ENCODE measurements around the gene PTRHD1. TPM values are rescaled to one million over a fixed set of nuclear protein-coding genes. Genes with fewer than 3 reads are reported as not detected.

Gene PTRHD1
- total and polyA plus RNA-seq, 10 of the 15 experiments (the other 5 are each of a cell fraction or from before 2014, with no cell fraction given) = 15.9 to 64.2 (median 45.0) TPM

DNA sequence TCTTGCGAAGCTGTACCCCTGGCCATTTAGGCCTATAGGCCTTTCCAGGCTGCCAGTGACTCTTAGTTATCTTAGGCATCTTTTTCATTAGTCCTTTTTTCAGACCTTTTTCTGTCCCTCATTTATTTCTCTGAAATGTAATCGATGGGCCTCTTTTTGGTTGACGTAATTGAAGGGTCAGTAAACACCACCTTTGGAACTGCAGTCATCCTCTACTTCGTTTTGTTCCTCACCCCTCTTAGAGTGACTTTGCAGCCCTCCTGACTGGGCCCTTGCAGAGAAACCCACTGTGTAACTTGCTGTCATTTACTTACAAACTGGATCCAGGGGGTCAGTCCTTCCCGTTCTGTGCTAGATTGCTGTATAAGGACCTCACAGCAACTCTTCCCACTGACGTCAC lies 23.2 kb upstream of the PTRHD1 start (continued):
- TF ChIP-seq, protein P1, sequence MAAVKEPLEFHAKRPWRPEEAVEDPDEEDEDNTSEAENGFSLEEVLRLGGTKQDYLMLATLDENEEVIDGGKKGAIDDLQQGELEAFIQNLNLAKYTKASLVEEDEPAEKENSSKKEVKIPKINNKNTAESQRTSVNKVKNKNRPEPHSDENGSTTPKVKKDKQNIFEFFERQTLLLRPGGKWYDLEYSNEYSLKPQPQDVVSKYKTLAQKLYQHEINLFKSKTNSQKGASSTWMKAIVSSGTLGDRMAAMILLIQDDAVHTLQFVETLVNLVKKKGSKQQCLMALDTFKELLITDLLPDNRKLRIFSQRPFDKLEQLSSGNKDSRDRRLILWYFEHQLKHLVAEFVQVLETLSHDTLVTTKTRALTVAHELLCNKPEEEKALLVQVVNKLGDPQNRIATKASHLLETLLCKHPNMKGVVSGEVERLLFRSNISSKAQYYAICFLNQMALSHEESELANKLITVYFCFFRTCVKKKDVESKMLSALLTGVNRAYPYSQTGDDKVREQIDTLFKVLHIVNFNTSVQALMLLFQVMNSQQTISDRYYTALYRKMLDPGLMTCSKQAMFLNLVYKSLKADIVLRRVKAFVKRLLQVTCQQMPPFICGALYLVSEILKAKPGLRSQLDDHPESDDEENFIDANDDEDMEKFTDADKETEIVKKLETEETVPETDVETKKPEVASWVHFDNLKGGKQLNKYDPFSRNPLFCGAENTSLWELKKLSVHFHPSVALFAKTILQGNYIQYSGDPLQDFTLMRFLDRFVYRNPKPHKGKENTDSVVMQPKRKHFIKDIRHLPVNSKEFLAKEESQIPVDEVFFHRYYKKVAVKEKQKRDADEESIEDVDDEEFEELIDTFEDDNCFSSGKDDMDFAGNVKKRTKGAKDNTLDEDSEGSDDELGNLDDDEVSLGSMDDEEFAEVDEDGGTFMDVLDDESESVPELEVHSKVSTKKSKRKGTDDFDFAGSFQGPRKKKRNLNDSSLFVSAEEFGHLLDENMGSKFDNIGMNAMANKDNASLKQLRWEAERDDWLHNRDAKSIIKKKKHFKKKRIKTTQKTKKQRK (IDR thresholded peaks at IDR 0.05; ENCODE audit: low read depth, low read length) = no peak
- TF ChIP-seq MEF2B (IDR thresholded peaks at IDR 0.05; ENCODE audit: partially characterized antibody, poor library complexity, severe bottlenecking) = no peak
- TF ChIP-seq NFYB (IDR thresholded peaks at IDR 0.05; ENCODE audit: insufficient read depth, low read depth, low read length) = no peak
- no peak for TF ChIP-seq SKIL (IDR thresholded peaks at IDR 0.05; ENCODE audit: low read depth, poor library complexity, severe bottlenecking)

- BruUV-seq (replicated peaks) = no TSS peak
- no peak overlapping the region for H3K27ac ChIP-seq (ENCODE audit: control insufficient read depth, insufficient read depth)
- H3K79me2 ChIP-seq (ENCODE audit: control insufficient read depth, insufficient read depth, low read length) = peaks cover 7% of the 10 kb centered on the region
- H3K36me3 ChIP-seq (ENCODE audit: control insufficient read depth in 2 of 2, insufficient read depth in 2 of 2, low read length in 1 of 2) = peaks cover 21 to 29% of the 10 kb centered on the region in 2 experiments
- POLR2A ChIA-PET = interaction anchor here (0.7 kb wide), 1 partner anchor 438 kb away, joined by 6 read pairs; no protein-coding TSS in a partner anchor
- SMC1A ChIA-PET (ENCODE audit: uncharacterized antibody, unreplicated experiment) = interaction anchor here (1.2 to 1.8 kb wide), 2 partner anchors 16 to 393 kb away, joined by 3 to 7 read pairs; no protein-coding TSS in a partner anchor
- CTCF ChIA-PET = interaction anchor here (1.4 kb wide), 1 partner anchor 12 kb away, joined by 4 read pairs; no protein-coding TSS in a partner anchor
- no peak overlapping the region for H3K4me3 ChIP-seq
- no peak overlapping the region for H3K4me2 ChIP-seq (ENCODE audit: control insufficient read depth, insufficient read depth)
- H3K27me3 ChIP-seq (replicated peaks in 1 of 2; ENCODE audit: control insufficient read depth in 2 of 2, insufficient read depth in 2 of 2, low read length in 1 of 2) = no peaks in the 10 kb centered on the region
- DNase-seq (ENCODE audit: low read depth, low spot score) = no peak
- 93% methylated on average over 4 of the region's 4 CpGs for WGBS (ENCODE audit: insufficient coverage, insufficient replicate concordance, low lambda C conversion rate, missing lambda C conversion rate)
- H4K20me1 ChIP-seq (ENCODE audit: control insufficient read depth, insufficient read depth) = no peaks in the 10 kb centered on the region
- intact Hi-C loops (cut with micrococcal nuclease; ENCODE audit: unreplicated experiment) (no loop called here), in situ Hi-C loops (cut with MboI) (no loop called here)
- H3K4me1 ChIP-seq (ENCODE audit: control insufficient read depth, insufficient read depth, low read length) = no peaks in the 10 kb centered on the region
- FAIRE-seq = no peak
- no peaks in the 10 kb centered on the region for H3K9me3 ChIP-seq (replicated peaks; ENCODE audit: control insufficient read depth, insufficient read depth, low read length)
- H3K9ac ChIP-seq (ENCODE audit: control insufficient read depth, insufficient read depth, low read length) = no peak overlapping the region
- RAD21 ChIA-PET (ENCODE audit: unreplicated experiment) = no interaction called here
- no peak overlapping the region for H2AFZ ChIP-seq (ENCODE audit: control insufficient read depth, low read depth, low read length)
- ATAC-seq = no peak
- no peak for TF ChIP-seq EED (IDR thresholded peaks at IDR 0.05; ENCODE audit: low read depth)
- no peak for TF ChIP-seq PBX3 (IDR thresholded peaks at IDR 0.05; ENCODE audit: insufficient replicate concordance, low read depth, low read length)
- TF ChIP-seq MEF2B (IDR thresholded peaks at IDR 0.05; ENCODE audit: partially characterized antibody, poor library complexity, severe bottlenecking) = no peak
- TF ChIP-seq HCFC1 (IDR thresholded peaks at IDR 0.05; ENCODE audit: low read length) = no peak
- TF ChIP-seq TCF7 (IDR thresholded peaks at IDR 0.05; ENCODE audit: borderline replicate concordance) = no peak
- TF ChIP-seq, protein P1 (IDR thresholded peaks at IDR 0.05; ENCODE audit: low read depth, low read length) = no peak
- TF ChIP-seq KAT2A (conservative IDR thresholded peaks at IDR 0.05; ENCODE audit: control insufficient read depth, low read depth, low read length) = no peak
These were observed 22.0 kb upstream of the PTRHD1 start for GRCh38 chr2:24815171-24815570.
